Measurements from ENCODE around the gene RGS19. TPM values are rescaled to one million over a fixed set of nuclear protein-coding genes. Genes with fewer than 3 reads are reported as not detected.

Gene RGS19
- total and polyA plus RNA-seq, 2 of the 8 experiments (the other 6 are each of a cell fraction or from before 2014, with no cell fraction given), result 12.7 to 16.8 TPM

- Histone ChIP-seq H2BK120ac (replicated peaks; ENCODE audit: low read depth, low read length) (no peak overlapping the region), H3K27me3 (replicated peaks in 1 of 4; ENCODE audit: control insufficient read depth in 3 of 4, extremely low read depth in 1 of 4, insufficient read depth in 3 of 4, low read length in 3 of 4) (peaks cover 0 to 2% (median 0%) of the 10 kb centered on the region in 4 experiments; a peak in 1 of 7 replicates), H2BK20ac (ENCODE audit: low read length) (0 out of 2 replicates have a peak overlapping the region, but pooled peaks have one; percentile 75), H3K9me3 (ENCODE audit: insufficient read depth in 2 of 2, low read depth in 1 of 2, low read length in 1 of 2) (no peaks in the 10 kb centered on the region), H3K4me2 (ENCODE audit: insufficient read depth in 1 of 2, low read depth in 2 of 2, low read length in 2 of 2) (peak overlapping the region in 1 of 2 experiments; percentile 29; a peak in 2 of 4 replicates), H4K20me1 (replicated peaks in 1 of 2; ENCODE audit: control insufficient read depth in 1 of 2, insufficient read depth in 2 of 2, low read length in 2 of 2) (peaks cover 2 to 3% of the 10 kb centered on the region in 2 experiments), H3K79me2 (ENCODE audit: control insufficient read depth in 1 of 2, insufficient read depth in 2 of 2, low read length in 2 of 2) (no peaks in the 10 kb centered on the region), H4K5ac (ENCODE audit: insufficient read length, low read depth, low read length) (no peak overlapping the region), H3K9ac (replicated peaks in 1 of 4; ENCODE audit: extremely low read depth in 1 of 4, low read depth in 3 of 4, low read length in 3 of 4) (no peak overlapping the region), H2AFZ (ENCODE audit: low read length) (0 out of 2 replicates have a peak overlapping the region, but pooled peaks have one; percentile 10), H2BK5ac (ENCODE audit: low read depth, low read length) (peak overlapping the region; percentile 12), H3K56ac (replicated peaks; ENCODE audit: insufficient read length, low read depth, low read length) (no peak overlapping the region), H4K91ac (replicated peaks; ENCODE audit: insufficient read length, low read length) (peak overlapping the region; percentile 90), H3K36me3 (ENCODE audit: control insufficient read depth in 2 of 4, insufficient read depth in 4 of 4, low read length in 3 of 4) (no peaks in the 10 kb centered on the region), H3K79me1 (ENCODE audit: low read depth, low read length) (no peaks in the 10 kb centered on the region), H3K4me1 (replicated peaks in 1 of 4; ENCODE audit: control insufficient read depth in 3 of 4, insufficient read depth in 4 of 4, low read length in 3 of 4) (peaks cover 0 to 7% (median 2%) of the 10 kb centered on the region in 4 experiments; a peak in 3 of 7 replicates), H3K4me3 (ENCODE audit: extremely low read depth in 1 of 4, insufficient read depth in 2 of 4, low read depth in 3 of 4, low read length in 4 of 4) (no peak overlapping the region), H2BK15ac (ENCODE audit: low read length) (no peak overlapping the region; the same call in 1 of the 2 replicates), H3K18ac (ENCODE audit: extremely low read depth, low read length) (no peak overlapping the region), H3K23me2 (ENCODE audit: low read depth, low read length) (peaks cover 5% of the 10 kb centered on the region; the same call in 1 of the 2 replicates), H4K8ac (ENCODE audit: extremely low read depth, insufficient read depth, low read length) (no peak overlapping the region; the same call in 1 of the 2 replicates), H3K14ac (ENCODE audit: insufficient read length) (no peak overlapping the region), H3K23ac (ENCODE audit: insufficient read length) (no peak overlapping the region), H2BK12ac (ENCODE audit: low read depth, low read length) (peak overlapping the region; percentile 96; the same call in 1 of the 2 replicates), H2AK5ac (ENCODE audit: low read depth, low read length) (peak overlapping the region; percentile 94; the same call in 1 of the 2 replicates), H3K27ac (ENCODE audit: low read depth, low read length) (no peak overlapping the region), H3K4ac (replicated peaks; ENCODE audit: insufficient read length, low read depth, low read length) (no peak overlapping the region)
- ChIA-PET CTCF (ENCODE audit: partially characterized antibody) (interaction anchor here (0.9 to 4.5 kb wide), 8 partner anchors 8 to 132 kb away, joined by 3 to 28 read pairs (median 4); partner anchors contain the start of gene LKAAEAR1), POLR2A (ENCODE audit: partially characterized antibody) (interaction anchor here (1.0 to 1.2 kb wide), 2 partner anchors 11 to 12 kb away, joined by 3 to 5 read pairs; partner anchors contain the start of gene OPRL1)
- FAIRE-seq, result no peak
- DNase-seq (ENCODE audit: low read depth in 1 of 2, low spot score in 2 of 2), result no peak
- 86% methylated on average over 27 of the region's 27 CpGs; no CpG with 5 or more reads in 1 of the 2 experiments for WGBS, 2 experiments (ENCODE audit: extremely low coverage in 1 of 2, insufficient coverage in 1 of 2, insufficient read length in 1 of 2, insufficient replicate concordance in 2 of 2, low coverage in 1 of 2, low lambda C conversion rate in 2 of 2, missing lambda C conversion rate in 1 of 2)
- TF ChIP-seq POU5F1 (IDR thresholded peaks at IDR 0.05; ENCODE audit: low read depth, low read length) (no peak), EGR1 (IDR thresholded peaks at IDR 0.05; ENCODE audit: borderline replicate concordance, low read depth, low read length) (no peak), HDAC6 (IDR thresholded peaks at IDR 0.05; ENCODE audit: low read depth, low read length) (no peak), JUND (IDR thresholded peaks at IDR 0.05; ENCODE audit: low read length) (no peak), CBX5 (IDR thresholded peaks at IDR 0.05; ENCODE audit: low read depth, low read length) (no peak), BRCA1 (IDR thresholded peaks at IDR 0.05; ENCODE audit: low read depth, low read length) (no peak), TEAD4 (IDR thresholded peaks at IDR 0.05; ENCODE audit: low read depth, low read length) (no peak), EP300 (IDR thresholded peaks at IDR 0.05; ENCODE audit: borderline replicate concordance in 1 of 2, low read depth in 2 of 2, low read length in 2 of 2) (no peak), JUN (IDR thresholded peaks at IDR 0.05; ENCODE audit: low read depth, low read length) (no peak), RFX5 (IDR thresholded peaks at IDR 0.05; ENCODE audit: borderline replicate concordance, low read depth, low read length) (no peak), KDM1A (IDR thresholded peaks at IDR 0.05; ENCODE audit: borderline replicate concordance, low read length) (no peak), POLR2AphosphoS5 (IDR thresholded peaks at IDR 0.05; ENCODE audit: low read depth, low read length) (no peak)
Observed at GRCh38 chr20:64092258-64093012, 13.1 kb upstream of the RGS19 start.
